Body of pancreas (tissue), 4 donors: ENCODE results near the gene SRSF5.

Source experiments
- CTCF ChIP-seq, 7 experiments: fragments of 450-650 bp in 4 of 7; fragments of 200-600 bp in 3 of 7; sonication (generic) in 3 of 7; IDR thresholded peaks; one replicate each; pipeline ENCODE4 v1.5.1; 2016 to 2019; ENCODE audit warnings: antibody characterized with exemption in 7 of 7
- POLR2A ChIP-seq, 3 donors: fragments of 450-650 bp; IDR thresholded peaks; one replicate each; pipeline ENCODE4 v1.6.1; 2016; ENCODE audit warnings: antibody characterized with exemption in 3 of 3, mild to moderate bottlenecking in 2 of 3

- TF ChIP-seq CTCF (IDR thresholded peaks at IDR 0.05) = no peak
- TF ChIP-seq POLR2A (IDR thresholded peaks at IDR 0.05) = no peak
Observed at GRCh38 chr14:69755784-69756183, 11.2 kb upstream of the SRSF5 start.
